Renal cortex interstitium (tissue), 11 donors: ENCODE measurements around the gene NUP50. TPM values are rescaled to one million over a fixed set of nuclear protein-coding genes. Genes with fewer than 3 reads are reported as not detected.
"Not testable (repeated sequence)": the region's sequence is repeated elsewhere in the genome, so short reads cannot be mapped to it uniquely, and the experiment has no call there.

Experiments
- DNase-seq, 11 donors: peaks; one replicate each; pipeline ENCODE4 v3.0.0-alpha.2; 2013; ENCODE audit warnings: low read depth in 9 of 11, low spot score in 4 of 11; ENCODE audit errors: extremely low read depth in 1 of 11
- polyA plus RNA-seq, 3 donors: library from polyadenylated mRNA; unstranded; fragments of 120-200 nt; gene quantifications; one replicate each; pipeline ENCODE4 v1.2.1, GENCODE V29; 2013; ENCODE audit not compliant: insufficient read length in 3 of 3

NUP50 gene
- polyA plus RNA-seq, 3 donors: 52.0 to 60.3 (median 55.6) TPM

GRCh38 chr22:45183974-45184373 is 20.2 kb downstream of the NUP50 start:
- DNase-seq: no peak

DNA sequence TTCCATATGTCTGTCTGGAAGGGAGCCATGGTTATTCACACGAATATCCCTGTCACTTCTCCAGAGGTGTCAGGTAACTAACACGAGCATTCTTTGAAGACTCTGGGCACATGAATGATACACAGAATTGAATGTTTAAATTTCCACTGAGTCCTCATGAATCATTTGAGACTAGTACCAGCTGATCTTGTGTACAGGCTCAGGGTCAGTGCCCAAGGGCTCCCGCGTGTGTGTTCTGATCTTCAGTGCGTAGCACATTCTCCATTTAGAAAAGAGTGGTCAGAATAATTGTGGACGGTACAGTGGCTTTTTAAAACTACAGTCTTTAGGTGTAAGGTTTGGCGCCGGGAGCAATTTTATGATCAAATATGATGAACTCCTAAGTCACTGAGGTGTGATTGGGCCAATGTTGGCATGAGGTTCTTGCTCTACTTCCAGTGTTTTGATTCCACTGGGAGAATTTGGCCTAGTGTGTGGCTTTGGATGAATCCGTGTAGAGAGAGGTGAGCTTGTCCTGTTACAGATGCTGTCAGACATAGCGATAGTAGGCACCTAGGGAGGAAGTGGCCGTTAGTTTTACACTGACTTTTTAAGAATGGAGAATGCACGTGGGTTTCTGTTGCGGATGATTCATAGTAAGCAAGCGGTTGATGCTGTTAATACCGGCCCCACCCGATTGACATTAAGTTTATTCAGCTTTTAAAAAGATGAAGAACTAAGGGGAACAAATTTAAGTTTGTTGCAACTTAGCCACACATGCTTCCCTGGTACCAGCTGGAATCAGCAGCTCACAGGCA is 22.2 kb downstream of the NUP50 start:
- DNase-seq: no peak

DNA sequence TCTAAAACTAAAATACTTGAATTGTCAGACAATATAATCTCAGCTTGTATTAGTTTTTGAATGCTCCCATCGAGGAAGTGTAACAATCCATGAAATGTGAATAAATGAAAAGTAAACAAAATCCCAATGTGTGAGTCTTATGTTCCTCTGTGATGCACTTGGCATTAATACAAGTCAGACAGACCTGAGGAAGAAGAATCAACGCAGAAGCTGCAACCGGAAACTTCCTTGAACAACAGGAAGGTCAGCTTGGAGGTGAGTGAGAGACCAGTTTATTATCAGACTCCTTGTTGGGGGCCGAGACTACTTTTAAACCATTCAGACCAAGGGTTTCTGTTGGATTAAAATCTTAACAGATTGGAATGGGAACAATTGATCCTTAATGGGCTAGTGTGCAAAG is 24.2 kb downstream of the NUP50 start:
- DNase-seq: no peak

GRCh38 chr22:45188779-45189178 is 25.1 kb downstream of the NUP50 start:
- DNase-seq: no peak

DNA sequence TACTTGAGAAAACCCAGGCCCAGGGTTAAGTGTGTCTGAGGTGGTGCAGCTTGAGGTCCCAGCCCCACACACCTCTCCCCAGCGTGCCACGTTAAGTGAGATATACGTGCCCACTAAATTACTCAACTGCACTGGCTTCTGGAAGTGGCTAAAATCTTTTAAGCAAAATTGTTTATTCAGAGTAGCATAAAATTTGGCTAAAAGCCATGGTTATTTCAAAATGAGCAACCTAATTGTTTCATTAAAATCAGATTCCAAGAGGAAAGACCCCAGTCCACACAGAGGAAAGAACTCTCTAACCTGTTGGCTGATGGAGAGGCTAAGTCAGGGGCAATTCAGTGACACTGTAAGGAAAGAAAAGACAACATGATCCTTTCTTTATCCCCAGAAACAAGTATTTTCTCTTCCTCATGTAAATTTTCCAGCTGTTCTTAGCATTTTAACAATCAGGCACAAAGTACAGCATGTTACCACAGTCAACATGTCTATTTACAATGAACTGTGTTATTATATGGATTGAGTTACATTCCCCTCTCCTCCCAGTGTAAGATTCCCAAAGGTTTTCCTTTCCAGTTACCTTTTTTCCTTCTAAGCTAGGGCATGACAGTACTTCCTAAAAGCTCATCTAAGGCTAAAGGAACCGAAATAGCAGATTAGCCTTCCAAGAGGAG is 26.6 kb downstream of the NUP50 start:
- no peak for DNase-seq

DNA sequence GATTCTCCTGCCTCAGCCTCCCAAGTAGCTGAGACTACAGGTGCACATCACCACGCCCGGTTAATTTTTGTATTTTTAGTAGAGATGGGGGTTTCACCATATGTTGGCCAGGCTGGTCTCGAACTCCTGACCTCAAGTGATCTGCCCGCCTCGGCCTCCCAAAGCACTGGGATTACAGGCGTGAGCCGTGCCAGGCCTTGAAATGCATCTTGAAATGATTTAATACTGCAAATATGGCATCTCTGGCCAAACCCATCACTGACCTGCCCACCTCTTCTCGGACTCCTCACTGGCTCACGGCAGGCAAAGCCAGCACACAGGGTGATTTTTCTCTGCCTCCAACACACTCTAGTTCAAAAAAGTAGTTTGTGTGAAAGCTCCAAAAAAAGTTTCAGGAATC is 28.0 kb downstream of the NUP50 start:
- not testable (repeated sequence) for DNase-seq

DNA sequence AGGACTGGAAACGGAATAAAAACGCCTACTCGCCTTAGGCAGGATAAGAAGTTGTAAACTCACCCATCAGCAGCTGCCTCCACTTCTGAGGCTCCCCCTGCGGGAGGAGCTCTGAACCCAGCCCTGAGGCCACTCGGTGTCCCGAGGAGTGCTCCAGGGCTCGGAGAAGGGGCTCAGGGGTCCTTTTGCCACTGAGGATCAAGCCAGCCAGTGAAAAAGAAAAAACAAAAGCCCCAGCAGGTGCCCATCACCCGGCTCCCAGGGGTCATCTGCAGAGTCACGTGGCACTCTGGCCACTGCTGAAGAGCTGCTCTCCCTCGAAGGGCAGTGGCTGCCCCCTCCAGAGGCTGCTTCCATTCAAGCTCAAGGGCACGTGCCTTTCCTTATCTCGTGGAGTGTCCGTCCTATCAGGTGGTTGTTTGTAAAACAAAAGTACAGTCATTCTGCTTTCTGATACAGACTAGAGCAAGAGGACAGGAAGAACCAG is 29.0 kb downstream of the NUP50 start:
- DNase-seq: no peak

DNA sequence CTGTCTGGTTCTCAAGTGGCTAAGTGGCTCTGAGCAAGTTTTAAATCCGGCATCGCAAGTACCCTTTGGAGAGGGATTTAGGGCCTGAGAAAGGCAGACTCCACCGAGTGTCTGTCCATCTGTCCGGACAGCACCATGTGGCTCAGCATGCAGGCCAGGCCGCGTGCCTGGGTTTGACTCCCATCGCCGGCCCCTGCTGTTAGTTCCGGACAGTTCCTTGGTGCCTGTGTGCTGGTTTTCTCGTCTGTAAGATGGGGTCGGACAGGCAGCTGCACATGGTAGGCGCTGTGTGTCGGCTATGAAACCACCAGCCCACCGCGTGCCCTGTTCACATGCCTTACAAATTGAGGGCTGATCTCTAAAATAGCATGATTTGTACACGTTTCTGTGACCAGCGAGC is 31.0 kb downstream of the NUP50 start:
- DNase-seq: no peak

- DNase-seq: no peak
These were observed 31.9 kb downstream of the NUP50 start for GRCh38 chr22:45195616-45196015.

DNA sequence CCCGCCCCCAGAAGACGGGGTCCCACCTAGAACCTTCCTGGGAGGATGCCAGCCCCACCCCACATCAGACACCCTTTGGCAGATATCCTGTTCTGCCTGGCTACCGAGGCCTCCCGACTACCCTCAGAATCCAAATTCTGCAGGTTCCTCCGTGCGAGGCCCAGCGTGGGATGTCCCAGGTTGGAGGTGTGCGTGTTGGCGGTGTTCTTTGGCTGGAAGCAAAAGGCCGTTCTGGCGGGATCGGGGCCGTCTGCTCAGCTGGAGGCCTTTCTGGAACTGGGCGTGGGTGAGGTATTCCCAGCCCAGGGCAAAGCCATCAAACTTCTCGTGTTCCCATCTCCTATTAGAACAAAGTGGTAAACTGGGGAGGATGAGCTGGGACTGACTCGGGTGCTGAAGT is 32.6 kb downstream of the NUP50 start:
- no peak for DNase-seq

- no peak for DNase-seq
These were observed 33.3 kb downstream of the NUP50 start for GRCh38 chr22:45196926-45197605.

- DNase-seq: no peak
These were observed 34.1 kb downstream of the NUP50 start for GRCh38 chr22:45197606-45198462.

- no peak for DNase-seq
These were observed 34.7 kb downstream of the NUP50 start for GRCh38 chr22:45198463-45198795.

DNA sequence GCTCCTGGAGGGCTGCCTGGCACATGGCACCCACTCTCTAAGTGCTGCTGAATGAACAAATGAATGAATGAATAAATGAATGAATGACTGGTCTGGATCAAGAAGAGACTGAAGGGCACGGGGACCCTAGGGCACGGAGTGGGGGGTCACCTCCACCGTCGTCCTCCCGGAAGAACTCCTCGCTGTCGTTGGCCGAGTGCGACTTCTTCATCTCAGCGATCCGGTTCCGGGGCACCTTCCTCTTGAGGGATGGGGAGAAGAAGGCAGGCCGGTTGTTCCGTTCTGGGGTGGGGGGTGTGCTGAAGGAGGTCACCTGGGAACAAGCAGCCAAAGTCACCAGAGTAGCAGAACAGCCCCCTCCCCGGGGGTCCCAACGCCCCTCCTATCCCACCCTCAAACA is 36.0 kb downstream of the NUP50 start:
- no peak for DNase-seq

DNA sequence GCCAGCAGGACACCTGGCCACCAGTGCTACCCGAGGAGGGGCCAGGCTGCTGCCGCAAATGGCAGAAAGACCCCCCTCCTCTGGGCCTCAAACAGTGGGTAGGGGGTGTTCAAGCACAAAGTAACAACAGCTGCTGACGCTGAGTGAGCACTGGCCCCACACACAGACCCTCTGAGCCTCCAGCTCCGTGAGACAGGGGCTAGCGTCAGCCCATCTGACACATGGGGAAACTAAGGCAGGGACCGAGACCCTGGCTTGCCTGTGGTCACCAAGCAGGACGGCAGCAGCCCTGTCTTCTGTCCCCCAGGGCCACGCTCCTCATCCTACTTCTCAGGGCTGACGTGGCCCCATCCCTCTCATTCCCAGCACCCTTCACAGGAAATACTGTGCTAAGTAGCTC is 36.5 kb downstream of the NUP50 start:
- no peak for DNase-seq

DNA sequence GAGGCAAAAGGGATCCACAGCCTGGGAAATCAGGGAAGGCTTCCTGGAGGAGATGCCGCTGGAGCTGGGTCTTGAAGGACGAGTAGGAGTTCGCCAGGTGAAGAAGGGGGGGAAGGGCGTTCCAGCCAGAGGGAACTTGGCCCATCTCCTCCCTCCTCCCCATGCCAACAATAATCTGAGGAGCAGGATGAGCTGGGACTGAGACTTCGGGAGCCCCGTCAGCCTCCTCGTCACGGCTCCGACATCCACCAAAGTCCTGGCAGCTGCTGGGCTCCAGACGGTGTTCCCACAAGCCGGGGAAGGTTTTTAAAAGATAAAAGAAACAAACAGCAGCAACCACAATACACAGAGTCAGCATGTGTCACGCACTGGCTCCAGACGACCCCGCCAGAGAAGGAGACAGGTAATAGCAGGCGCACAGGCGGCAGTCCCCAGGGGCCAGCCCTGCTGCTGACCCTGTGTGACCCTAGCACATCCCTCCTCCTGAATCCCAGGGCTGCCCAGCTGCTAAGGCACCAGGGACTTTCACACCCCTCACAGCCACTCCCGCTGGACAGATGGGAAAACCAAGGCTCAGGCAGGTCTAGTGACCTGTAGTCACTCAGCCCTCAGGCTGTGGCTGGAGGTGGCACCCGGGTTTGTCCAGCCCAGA is 37.3 kb downstream of the NUP50 start:
- no peak for DNase-seq

GRCh38 chr22:45201678-45202332 is 38.1 kb downstream of the NUP50 start:
- DNase-seq: no peak
